H1 (cell line): Measurements from ENCODE around the gene BLOC1S4. TPM values are rescaled to one million over a fixed set of nuclear protein-coding genes. Genes with fewer than 3 reads are reported as not detected.

Experiments used
- CTCF ChIA-PET: fragments of 300-600 bp; sonication (Branson Sonifier 250); formaldehyde crosslinking; loops from one replicate; lab custom pipeline; 2021; ENCODE audit not compliant: partially characterized antibody; lab: Charles Lee
- POLR2A ChIA-PET: fragments of 300-600 bp; sonication (Branson Sonifier 250); formaldehyde crosslinking; loops from one replicate; lab custom pipeline; 2021; ENCODE audit warnings: inconsistent platforms; ENCODE audit not compliant: partially characterized antibody; lab: Charles Lee
- DNase-seq, 2 experiments: peaks; one replicate each; pipeline versions ENCODE4 v3.0.0 to v3.0.0-alpha.2; 2010 to 2022; ENCODE audit warnings: low spot score in 2 of 2, low read depth in 1 of 2, mixed read lengths in 1 of 2
- FAIRE-seq: peaks from 2 replicates; lab custom pipeline; 2011; peaks lifted over from hg19 to GRCh38; lab: Jason Lieb, UNC
- H2AFZ ChIP-seq: 2 replicates; pipeline ENCODE4 v1.8.1; 2012; ENCODE audit warnings: low read length, inconsistent platforms
- H2AK5ac ChIP-seq: 2 replicates; pipeline ENCODE4 v1.6.1; 2013; ENCODE audit warnings: low read depth, low read length
- H2BK120ac ChIP-seq: replicated peaks from 2 replicates; pipeline ENCODE3; 2013; ENCODE audit warnings: low read depth, low read length, inconsistent platforms
- H2BK12ac ChIP-seq: 2 replicates; pipeline ENCODE4 v1.6.1; 2013; ENCODE audit warnings: low read depth, low read length
- H2BK15ac ChIP-seq: 2 replicates; pipeline ENCODE4 v1.6.1; 2013; ENCODE audit warnings: low read length
- H2BK20ac ChIP-seq: 2 replicates; pipeline ENCODE4 v1.6.1; 2013; ENCODE audit warnings: low read length
- H2BK5ac ChIP-seq: 2 replicates; pipeline ENCODE4 v1.6.1; 2013; ENCODE audit warnings: low read depth, low read length
- H3K14ac ChIP-seq: 2 replicates; pipeline ENCODE4 v1.6.1; 2013; ENCODE audit warnings: inconsistent platforms; ENCODE audit not compliant: insufficient read length
- H3K18ac ChIP-seq: 2 replicates; pipeline ENCODE4 v1.6.1; 2013; ENCODE audit warnings: low read length; ENCODE audit errors: extremely low read depth
- H3K23ac ChIP-seq: 2 replicates; pipeline ENCODE4 v1.6.1; 2013; ENCODE audit warnings: inconsistent platforms; ENCODE audit not compliant: insufficient read length
- H3K23me2 ChIP-seq: 2 replicates; pipeline ENCODE4 v1.6.1; 2013; ENCODE audit warnings: low read depth, low read length
- H3K27ac ChIP-seq: 2 replicates; pipeline ENCODE4 v1.6.1; 2011; ENCODE audit warnings: low read depth, low read length, inconsistent platforms
- H3K27me3 ChIP-seq, 4 experiments: replicated peaks in 1 of 4; 1 replicate in 1 of 4; 2 replicates in 3 of 4; pipeline versions ENCODE4 v1.6.1 to v1.8.1; 2011 to 2013; ENCODE audit warnings: low read length in 3 of 4, mild to moderate bottlenecking in 3 of 4, inconsistent platforms in 2 of 4, mixed read lengths in 2 of 4, moderate library complexity in 1 of 4; ENCODE audit not compliant: control insufficient read depth in 3 of 4, insufficient read depth in 3 of 4; ENCODE audit errors: extremely low read depth in 1 of 4
- H3K36me3 ChIP-seq, 4 experiments: 2 replicates each; pipeline versions ENCODE4 v1.6.1 to v1.8.1; 2011 to 2013; ENCODE audit warnings: mild to moderate bottlenecking in 4 of 4, low read length in 3 of 4, moderate library complexity in 2 of 4, control low read depth in 1 of 4, inconsistent platforms in 1 of 4; ENCODE audit not compliant: insufficient read depth in 4 of 4, control insufficient read depth in 2 of 4
- H3K4ac ChIP-seq: replicated peaks from 2 replicates; pipeline ENCODE3; 2013; ENCODE audit warnings: low read length, low read depth, mixed read lengths, inconsistent platforms; ENCODE audit not compliant: insufficient read length
- H3K4me1 ChIP-seq, 4 experiments: replicated peaks in 1 of 4; 1 replicate in 1 of 4; 2 replicates in 3 of 4; pipeline versions ENCODE4 v1.6.1 to v1.8.1; 2011 to 2013; ENCODE audit warnings: low read length in 3 of 4, inconsistent platforms in 2 of 4, mixed read lengths in 1 of 4; ENCODE audit not compliant: insufficient read depth in 4 of 4, control insufficient read depth in 3 of 4
- H3K4me2 ChIP-seq, 2 experiments: 2 replicates each; pipeline versions ENCODE4 v1.6.1 to v1.8.1; 2011 to 2013; ENCODE audit warnings: low read depth in 2 of 2, low read length in 2 of 2, control low read depth in 1 of 2, inconsistent platforms in 1 of 2, mild to moderate bottlenecking in 1 of 2; ENCODE audit not compliant: insufficient read depth in 1 of 2
- H3K4me3 ChIP-seq, 4 experiments: fragments of 200-600, 300-600 bp in 1 of 4; sonication (generic), shearing (Covaris generic), sonication (Bioruptor Twin) in 1 of 4; 2 replicates each; pipeline versions ENCODE4 v1.5.1 to v1.8.1; 2011 to 2016; ENCODE audit warnings: low read length in 4 of 4, low read depth in 3 of 4, control low read depth in 2 of 4, inconsistent platforms in 2 of 4, mild to moderate bottlenecking in 2 of 4, mixed read lengths in 1 of 4, moderate library complexity in 1 of 4; ENCODE audit not compliant: insufficient read depth in 2 of 4; ENCODE audit errors: extremely low read depth in 1 of 4
- H3K56ac ChIP-seq: replicated peaks from 2 replicates; pipeline ENCODE3; 2013; ENCODE audit warnings: low read depth, mild to moderate bottlenecking, mixed read lengths, low read length, inconsistent platforms; ENCODE audit not compliant: insufficient read length
- H3K79me1 ChIP-seq: 2 replicates; pipeline ENCODE4 v1.6.1; 2013; ENCODE audit warnings: low read depth, low read length, control low read depth
- H3K79me2 ChIP-seq, 2 experiments: 2 replicates each; pipeline versions ENCODE4 v1.6.1 to v1.8.1; 2012 to 2013; ENCODE audit warnings: low read length in 2 of 2, mild to moderate bottlenecking in 2 of 2, inconsistent platforms in 1 of 2; ENCODE audit not compliant: insufficient read depth in 2 of 2, control insufficient read depth in 1 of 2
- H3K9ac ChIP-seq, 4 experiments: replicated peaks in 1 of 4; 1 replicate in 1 of 4; 2 replicates in 3 of 4; pipeline versions ENCODE4 v1.6.1 to v1.8.1; 2011 to 2013; ENCODE audit warnings: low read depth in 3 of 4, low read length in 3 of 4, control low read depth in 2 of 4, mild to moderate bottlenecking in 2 of 4, moderate library complexity in 2 of 4, inconsistent platforms in 1 of 4; ENCODE audit errors: extremely low read depth in 1 of 4
- H3K9me3 ChIP-seq, 2 experiments: 2 replicates each; pipeline versions ENCODE4 v1.6.1 to v1.8.1; 2012 to 2013; ENCODE audit warnings: mild to moderate bottlenecking in 2 of 2, moderate library complexity in 2 of 2, control low read depth in 1 of 2, inconsistent platforms in 1 of 2, low read depth in 1 of 2, low read length in 1 of 2, mixed read lengths in 1 of 2; ENCODE audit not compliant: insufficient read depth in 2 of 2
- H4K20me1 ChIP-seq, 2 experiments: replicated peaks in 1 of 2; 2 replicates each; pipeline versions ENCODE3 to v1.8.1; 2011 to 2013; ENCODE audit warnings: inconsistent platforms in 2 of 2, low read length in 2 of 2, mild to moderate bottlenecking in 1 of 2; ENCODE audit not compliant: insufficient read depth in 2 of 2, control insufficient read depth in 1 of 2
- H4K5ac ChIP-seq: 2 replicates; pipeline ENCODE4 v1.6.1; 2013; ENCODE audit warnings: low read length, low read depth, mixed read lengths, inconsistent platforms; ENCODE audit not compliant: insufficient read length
- H4K8ac ChIP-seq: 2 replicates; pipeline ENCODE4 v1.8.0; 2013; ENCODE audit warnings: mild to moderate bottlenecking, moderate library complexity, low read length, inconsistent platforms; ENCODE audit not compliant: insufficient read depth; ENCODE audit errors: extremely low read depth
- H4K91ac ChIP-seq: replicated peaks from 2 replicates; pipeline ENCODE3; 2013; ENCODE audit warnings: low read length, mixed read lengths, inconsistent platforms; ENCODE audit not compliant: insufficient read length
- CBX5 ChIP-seq: fragments of 300-800, 300-1000 bp; sonication (generic); IDR thresholded peaks from 2 replicates; pipeline ENCODE4 v1.7.1; 2016; ENCODE audit warnings: antibody characterized with exemption, low read length, low read depth
- CBX8 ChIP-seq: fragments of 300-800, 300-1000 bp; sonication (generic); IDR thresholded peaks from 2 replicates; pipeline ENCODE4 v1.7.1; 2016; ENCODE audit warnings: low read depth, low read length, borderline replicate concordance
- CEBPB ChIP-seq: IDR thresholded peaks from 2 replicates; pipeline ENCODE4 v1.6.1; 2012; ENCODE audit warnings: low read depth, low read length
- CHD2 ChIP-seq: IDR thresholded peaks from 2 replicates; pipeline ENCODE4 v1.6.1; 2012; ENCODE audit warnings: low read length, improper control_type of control experiment
- NANOG ChIP-seq: IDR thresholded peaks from 2 replicates; pipeline ENCODE4 v1.6.1; 2011; ENCODE audit warnings: low read length, low read depth, mild to moderate bottlenecking, inconsistent platforms; ENCODE audit not compliant: insufficient read depth, poor library complexity, severe bottlenecking
- SIN3A ChIP-seq, 2 experiments: IDR thresholded peaks in 1 of 2; conservative IDR thresholded peaks in 1 of 2; 2 replicates each; pipeline ENCODE4 v1.6.1; 2011 to 2012; ENCODE audit warnings: low read length in 2 of 2, improper control_type of control experiment in 1 of 2, low read depth in 1 of 2, mild to moderate bottlenecking in 1 of 2
- SP1 ChIP-seq: IDR thresholded peaks from 2 replicates; pipeline ENCODE4 v1.6.1; 2011; ENCODE audit warnings: low read depth, low read length
- WGBS, 2 experiments: shearing (Covaris generic) in 1 of 2; methylation state at CpG; one replicate each; pipeline versions ENCODE4 v1.1.6 to v1.1.7; 2013 to 2015; ENCODE audit warnings: low lambda C conversion rate in 2 of 2, mixed read lengths in 2 of 2, inconsistent platforms in 1 of 2, low coverage in 1 of 2, missing lambda C conversion rate in 1 of 2; ENCODE audit not compliant: insufficient replicate concordance in 2 of 2, insufficient coverage in 1 of 2, insufficient read length in 1 of 2; ENCODE audit errors: extremely low coverage in 1 of 2, missing lambda C conversion rate in 1 of 2; 5-methylcytosine and 5-hydroxymethylcytosine counted together
- polyA plus RNA-seq, 7 experiments: library from polyadenylated mRNA; depleted of rRNA in 3 of 7; stranded (reverse) in 5 of 7; unstranded in 2 of 7; fragments of >200 nt in 5 of 7; fragments of 200-250 nt in 2 of 7; gene quantifications; 1 replicate in 5 of 7; 2 replicates in 1 of 7; 4 replicates in 1 of 7; pipeline versions ENCODE4 v1.2.1 to v1.2.3, GENCODE V29; 2011 to 2013; ENCODE audit warnings: missing spikeins in 2 of 7, mixed read lengths in 2 of 7
- total RNA-seq: library from RNA; stranded (reverse); fragmentation: NEBNext Ultra II Directional; extraction: Animal tissue kit (Norgen Biotek cat#: 25700); gene quantifications from 2 replicates; pipeline ENCODE4 v1.2.1, GENCODE V29; 2021

BLOC1S4 gene
- total and polyA plus RNA-seq, 2 of the 8 experiments (the other 6 are each of a cell fraction or from before 2014, with no cell fraction given), result 19.1 to 27.8 TPM

- Histone ChIP-seq H3K23ac (no peak overlapping the region), H2BK5ac (no peak overlapping the region), H3K27ac (no peak overlapping the region), H3K4me1 (peaks cover 3 to 9% (median 6%) of the 10 kb centered on the region in 4 experiments; a peak in 4 of 7 replicates), H3K4ac (no peak overlapping the region), H4K20me1 (peaks cover 13 to 20% of the 10 kb centered on the region in 2 experiments), H2BK15ac (no peak overlapping the region), H3K56ac (no peak overlapping the region), H2AFZ (no peak overlapping the region), H3K36me3 (peaks cover 8 to 15% (median 11%) of the 10 kb centered on the region in 4 experiments; a peak in 6 of 8 replicates), H3K27me3 (no peaks in the 10 kb centered on the region; a peak in 2 of 7 replicates), H3K9ac (no peak overlapping the region), H4K5ac (no peak overlapping the region), H3K4me2 (no peak overlapping the region), H2BK12ac (no peak overlapping the region), H2AK5ac (no peak overlapping the region), H3K14ac (no peak overlapping the region), H3K79me1 (peaks cover 11% of the 10 kb centered on the region), H3K9me3 (peaks cover 0 to 6% of the 10 kb centered on the region in 2 experiments; a peak in 1 of 4 replicates), H4K8ac (no peak overlapping the region), H3K23me2 (peaks cover 10% of the 10 kb centered on the region)
- 96% methylated on average over 19 of the region's 19 CpGs; no CpG with 5 or more reads in 1 of the 2 experiments for WGBS, 2 experiments
- no peak for DNase-seq
- CTCF ChIA-PET, result interaction anchor here (1.1 to 3.9 kb wide), 3 partner anchors 9 to 18 kb away, joined by 3 to 29 read pairs (median 12); no protein-coding TSS in a partner anchor
- FAIRE-seq, result no peak
- no peak for TF ChIP-seq CBX8
- no peak for TF ChIP-seq CBX5
- TF ChIP-seq SIN3A (conservative IDR thresholded peaks at IDR 0.05 in 1 of 2, IDR thresholded peaks at IDR 0.05 in 1 of 2; ENCODE audit: low read depth in 1 of 2, low read length in 2 of 2), result no peak
- TF ChIP-seq CHD2, result no peak
- no peak for TF ChIP-seq CEBPB
- no peak for TF ChIP-seq SP1
- TF ChIP-seq NANOG, result no peak
- TF ChIP-seq, all 59 proteins: peak for 0
- Histone ChIP-seq H3K79me2 (peaks cover 0 to 27% of the 10 kb centered on the region in 2 experiments; a peak in 3 of 4 replicates), H4K91ac (no peak overlapping the region), H2BK120ac (no peak overlapping the region), H3K18ac (no peak overlapping the region), H3K4me3 (no peak overlapping the region), H2BK20ac (no peak overlapping the region)
- POLR2A ChIA-PET, result interaction anchor here (0.6 to 4.0 kb wide), 4 partner anchors 9 to 202 kb away, joined by 3 to 36 read pairs (median 18); partner anchors contain the start of gene MRFAP1
Measured at GRCh38 chr4:6672131-6672530, 43.8 kb upstream of the BLOC1S4 start.
